HG03097 (cell line): ENCODE measurements around the gene AKAP11.
"Not testable (repeated sequence)": the region's sequence is repeated elsewhere in the genome, so short reads cannot be mapped to it uniquely, and the experiment has no call there.

ENCODE experiments used
- ATAC-seq: cut with Tn5 transposase; IDR thresholded peaks from one replicate; pipeline ENCODE4 v1.9.1; 2021; ENCODE audit not compliant: unreplicated experiment, low FRiP score

AKAP11 gene

GRCh38 chr13:42272115-42272803 is at the start of gene AKAP11:
Gene AKAP11 (plus strand): TSS chr13:42272152. CDS start chr13:42286349, 14,197 bp downstream.
- ATAC-seq, result peak; percentile 16

GRCh38 chr13:42223681-42224080 is 48.3 kb upstream of the AKAP11 start:
- ATAC-seq, result no peak

DNA sequence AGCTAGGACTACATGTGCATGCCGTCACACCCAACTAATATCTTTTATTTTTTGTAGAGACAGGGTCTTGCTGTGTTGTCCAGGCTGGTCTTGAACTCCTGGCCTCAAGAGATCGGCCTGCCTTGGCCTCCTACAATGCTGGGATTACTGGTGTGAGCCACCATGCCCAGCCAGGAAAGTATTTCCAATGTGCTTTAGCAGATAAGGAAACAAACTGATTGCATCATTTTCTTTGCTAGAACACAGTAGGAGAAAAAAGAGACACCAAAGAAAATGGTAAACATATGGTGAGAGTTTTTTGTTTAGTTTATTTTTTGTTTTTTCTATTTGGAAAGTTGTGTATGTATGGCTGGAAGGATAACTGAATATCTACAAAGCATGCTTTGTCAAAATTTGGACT is 46.9 kb upstream of the AKAP11 start:
- ATAC-seq, result no peak

DNA sequence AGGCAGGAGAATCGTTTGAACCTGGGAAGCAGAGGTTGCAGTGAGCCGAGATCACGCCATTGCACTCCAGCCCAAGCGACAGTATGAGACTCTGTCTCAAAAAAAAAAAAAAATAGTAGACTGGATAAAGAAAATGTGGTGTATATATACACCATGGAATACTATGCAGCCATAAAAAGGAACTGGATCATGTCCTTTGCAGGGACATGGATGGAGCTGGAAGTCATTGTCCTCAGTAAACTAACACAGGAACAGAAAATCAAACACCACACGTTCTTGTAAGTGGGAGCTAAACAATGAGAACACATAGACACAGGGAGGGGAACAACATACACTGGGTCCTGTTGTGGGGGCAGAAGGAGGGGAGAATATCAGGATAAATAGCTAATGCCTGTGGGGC is 45.2 kb upstream of the AKAP11 start:
- ATAC-seq, result not testable (repeated sequence)

GRCh38 chr13:42228527-42228926 is 43.4 kb upstream of the AKAP11 start:
- ATAC-seq, result no peak

GRCh38 chr13:42229287-42229686 is 42.7 kb upstream of the AKAP11 start:
- no peak for ATAC-seq

DNA sequence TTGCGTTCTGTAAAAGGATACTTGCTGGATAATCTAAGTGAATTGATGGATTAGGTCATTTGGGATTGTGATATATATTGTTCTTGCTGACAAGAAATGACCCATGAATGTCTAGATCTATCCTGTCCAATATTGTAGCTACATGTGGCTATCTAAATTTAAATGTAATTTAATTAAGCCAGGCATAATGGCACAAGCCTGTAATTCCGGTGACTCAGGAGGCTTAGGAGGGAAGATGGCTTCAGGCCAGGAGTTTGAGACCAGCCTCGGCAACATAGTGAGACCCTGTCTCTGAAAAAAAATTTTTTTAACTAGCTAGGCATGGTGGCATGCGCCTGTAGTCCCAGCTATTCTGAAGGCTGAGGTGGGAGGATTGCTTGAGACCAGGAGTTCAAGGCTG is 39.3 kb upstream of the AKAP11 start:
- ATAC-seq, result no peak

DNA sequence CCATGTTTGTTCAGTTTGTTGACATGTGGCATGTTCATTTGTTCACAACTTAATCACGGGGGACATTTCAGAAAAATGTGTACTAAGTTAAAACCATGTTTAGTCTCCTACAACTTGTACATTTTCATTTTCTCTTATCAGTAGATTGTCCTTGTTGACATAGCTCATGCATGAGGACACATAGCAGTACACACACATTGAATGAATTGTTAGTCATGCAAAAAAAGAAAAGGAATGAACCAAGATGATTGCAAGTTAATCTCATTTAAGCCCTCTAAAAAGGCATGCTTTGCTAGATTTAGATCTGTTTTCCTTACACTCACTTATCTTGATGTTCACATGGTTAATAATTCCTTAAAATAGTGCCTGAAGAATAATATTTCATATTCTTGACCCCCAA is 38.2 kb upstream of the AKAP11 start:
- no peak for ATAC-seq

DNA sequence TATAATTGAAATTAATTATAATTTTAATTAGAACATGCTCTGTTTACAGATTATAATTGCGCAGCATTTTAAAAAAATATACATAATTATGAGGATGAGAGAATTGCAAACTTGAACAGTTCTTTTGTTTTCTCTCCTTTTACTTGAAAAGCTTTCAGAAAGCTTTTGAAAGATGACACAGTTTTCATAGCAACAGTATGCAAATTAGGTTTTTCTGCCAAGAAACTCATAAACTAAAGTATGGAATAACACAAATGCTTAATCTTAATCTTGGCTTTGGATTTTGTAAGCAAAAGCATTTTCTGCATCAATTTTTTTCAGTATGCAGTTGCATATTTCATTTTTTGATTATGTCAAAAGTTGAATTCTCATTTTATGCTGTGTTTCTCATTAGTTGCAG is 32.8 kb upstream of the AKAP11 start:
- no peak for ATAC-seq

GRCh38 chr13:42239644-42240043 is 32.3 kb upstream of the AKAP11 start:
- ATAC-seq, result no peak

DNA sequence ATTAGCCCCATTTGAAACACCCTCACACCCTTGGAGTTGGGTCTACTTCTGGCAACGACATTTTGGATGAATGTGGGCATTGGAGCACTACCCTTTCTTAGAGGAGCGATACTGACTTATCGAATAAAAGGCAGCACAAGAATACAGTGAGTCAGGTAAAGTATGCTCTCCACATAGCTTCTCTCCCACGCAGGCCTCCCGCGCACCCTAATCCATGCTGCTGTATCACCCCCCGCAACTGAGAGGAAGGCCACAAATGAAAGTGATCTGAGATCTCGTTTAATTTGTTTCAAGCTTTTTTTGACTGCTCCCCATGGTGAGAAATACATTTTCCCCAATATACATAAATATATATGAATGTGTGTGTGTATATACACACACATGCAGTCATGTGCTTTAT is 25.4 kb upstream of the AKAP11 start:
- ATAC-seq, result no peak

DNA sequence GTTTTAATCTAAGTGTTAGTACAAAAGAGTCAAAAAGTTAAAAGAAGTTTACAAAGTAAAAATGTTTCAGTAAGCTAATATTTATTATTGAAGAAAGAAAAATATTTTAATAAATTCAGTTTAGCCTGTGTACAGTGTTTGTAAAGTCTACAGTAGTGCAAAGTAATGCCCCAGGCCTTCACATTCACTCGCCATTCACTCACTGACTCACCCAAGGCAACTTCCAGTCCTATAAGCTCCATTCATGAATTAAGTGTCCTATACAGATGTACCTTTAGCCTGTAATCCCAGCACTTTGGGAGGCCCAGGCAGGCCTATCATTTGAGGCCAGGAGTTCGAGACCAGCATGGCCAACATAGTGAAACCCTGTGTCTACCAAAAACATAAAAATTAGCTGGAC is 24.1 kb upstream of the AKAP11 start:
- ATAC-seq, result no peak

DNA sequence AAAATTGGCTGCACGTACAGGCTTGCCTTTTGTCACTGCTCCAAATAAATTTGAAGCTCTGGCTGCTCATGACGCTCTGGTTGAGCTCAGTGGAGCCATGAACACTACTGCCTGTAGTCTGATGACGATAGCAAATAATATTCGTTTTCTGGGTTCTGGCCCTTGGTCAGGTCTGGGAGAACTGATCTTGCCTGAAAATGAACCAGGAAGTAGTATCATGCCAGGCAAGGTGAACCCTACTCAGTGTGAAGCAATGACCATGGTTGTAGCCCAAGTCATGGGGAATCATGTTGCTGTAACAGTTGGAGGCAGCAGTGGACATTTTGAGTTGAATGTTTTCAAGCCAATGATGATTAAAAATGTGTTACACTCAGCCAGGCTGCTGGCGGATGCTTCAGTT is 16.1 kb upstream of the AKAP11 start:
- no peak for ATAC-seq

DNA sequence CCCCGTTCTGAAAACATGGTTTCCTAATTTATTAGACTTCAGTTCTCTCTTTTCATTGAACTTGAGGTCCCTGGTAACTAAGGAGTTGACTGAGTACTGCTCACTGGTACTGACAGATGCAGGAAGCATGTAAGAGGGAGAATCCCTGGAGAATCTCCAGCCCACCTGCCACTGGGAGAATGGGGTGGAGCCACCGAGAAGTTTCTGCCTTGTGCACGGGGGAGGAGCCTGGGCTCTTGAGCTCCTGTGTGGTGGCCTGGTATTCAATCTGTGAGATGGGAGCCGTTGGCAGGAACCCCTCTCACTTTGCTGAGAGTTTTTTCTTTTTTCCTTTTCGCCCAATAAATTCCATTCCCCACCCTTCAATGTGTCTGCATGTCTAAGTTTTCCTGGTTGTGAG is 13.2 kb upstream of the AKAP11 start:
- ATAC-seq, result no peak

DNA sequence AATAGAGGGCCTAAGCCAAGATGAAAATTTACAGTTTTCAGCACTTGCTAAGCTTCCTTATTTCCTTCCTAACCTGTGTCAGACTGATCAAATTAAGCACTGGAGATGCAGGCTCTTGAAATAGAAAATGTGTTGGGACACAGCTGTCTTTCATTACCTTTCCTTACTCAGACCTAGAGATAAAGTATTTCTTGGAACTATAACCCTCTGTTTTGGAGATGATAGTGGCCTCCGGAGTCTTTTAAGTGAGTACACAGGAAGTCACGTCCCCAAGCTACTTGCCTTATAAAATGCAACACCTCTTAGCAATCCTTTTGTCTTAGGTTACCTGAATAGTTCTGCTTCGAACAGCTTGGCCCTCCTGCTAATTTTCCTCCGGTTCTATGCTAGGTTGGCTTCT is 12.4 kb upstream of the AKAP11 start:
- no peak for ATAC-seq

GRCh38 chr13:42260903-42261654 is 10.9 kb upstream of the AKAP11 start:
- no peak for ATAC-seq

- no peak for ATAC-seq
Observed at GRCh38 chr13:42266473-42266872, 5.5 kb upstream of the AKAP11 start.

DNA sequence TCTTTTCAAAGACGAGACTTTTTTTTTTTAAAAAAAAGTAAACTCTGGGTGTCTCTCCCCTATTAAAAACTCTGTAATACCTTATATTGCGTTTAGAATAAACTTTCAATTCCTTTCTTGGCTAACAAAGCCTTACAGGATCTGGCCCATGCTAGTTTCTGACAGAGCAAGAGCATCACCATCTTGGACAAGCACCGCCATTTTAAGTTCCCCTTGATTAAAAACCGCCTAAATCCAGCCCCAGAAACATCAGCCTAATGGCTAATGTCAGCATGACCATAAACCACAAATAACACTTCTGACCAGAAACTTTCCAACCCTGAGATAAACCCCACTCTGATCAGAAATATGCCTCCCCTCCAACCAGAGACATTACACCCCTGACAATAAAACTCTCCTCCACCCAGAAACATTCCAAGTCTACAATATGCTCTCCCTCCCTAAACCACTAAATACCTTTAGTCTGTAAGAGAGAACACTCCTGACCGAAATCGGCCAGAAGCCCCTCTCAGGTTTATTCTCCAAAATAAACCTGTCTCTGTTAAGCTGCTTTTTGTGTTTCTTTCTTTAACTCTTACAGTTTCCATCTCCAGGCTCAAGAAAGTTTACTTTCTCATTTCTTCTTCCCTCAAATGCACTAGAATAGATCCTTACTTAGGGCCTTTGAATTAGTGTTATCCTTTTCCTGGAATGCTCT is 1.6 kb upstream of the AKAP11 start:
- no peak for ATAC-seq

GRCh38 chr13:42270857-42271215 is 1.1 kb upstream of the AKAP11 start:
- no peak for ATAC-seq

DNA sequence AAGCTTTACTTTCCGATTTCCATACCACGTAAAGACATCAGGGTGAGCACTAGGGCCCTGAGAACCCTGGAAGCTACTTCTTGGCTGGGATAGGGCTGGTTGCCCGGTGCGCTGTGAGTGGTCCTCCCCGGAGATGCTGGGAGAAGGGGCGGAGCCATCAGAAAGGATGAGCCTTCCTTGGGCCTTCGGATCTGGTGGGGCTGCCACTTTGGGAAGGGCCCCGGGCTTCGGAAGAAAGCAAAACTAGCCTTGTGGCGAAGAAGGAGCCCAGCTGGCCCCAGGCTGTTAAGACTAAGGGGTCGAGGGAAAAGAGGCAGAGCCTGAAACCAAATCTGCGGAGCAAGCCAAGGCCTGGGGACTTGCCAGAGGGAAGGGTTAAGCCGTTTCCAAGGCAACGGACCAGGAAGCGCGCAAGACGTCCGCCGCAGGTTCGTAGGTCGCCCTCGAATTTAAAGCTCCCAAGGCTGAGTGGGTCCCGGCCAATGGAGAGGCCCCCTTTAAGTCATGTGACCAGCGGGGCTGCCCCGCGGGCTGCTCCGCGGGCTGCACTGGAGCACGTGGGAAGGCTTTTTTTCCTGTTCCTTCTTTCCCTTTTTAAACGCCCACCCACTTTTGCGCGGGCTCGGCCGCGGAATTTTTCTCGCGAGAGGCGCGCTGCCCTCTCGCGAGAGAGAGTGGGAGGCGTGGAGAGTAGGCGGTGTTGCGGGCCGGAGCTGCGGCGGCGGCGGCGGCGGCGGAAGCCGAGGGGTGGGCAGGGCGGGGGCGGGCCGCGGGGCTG is 426 bp upstream of the AKAP11 start:
- ATAC-seq, result peak; percentile 88

DNA sequence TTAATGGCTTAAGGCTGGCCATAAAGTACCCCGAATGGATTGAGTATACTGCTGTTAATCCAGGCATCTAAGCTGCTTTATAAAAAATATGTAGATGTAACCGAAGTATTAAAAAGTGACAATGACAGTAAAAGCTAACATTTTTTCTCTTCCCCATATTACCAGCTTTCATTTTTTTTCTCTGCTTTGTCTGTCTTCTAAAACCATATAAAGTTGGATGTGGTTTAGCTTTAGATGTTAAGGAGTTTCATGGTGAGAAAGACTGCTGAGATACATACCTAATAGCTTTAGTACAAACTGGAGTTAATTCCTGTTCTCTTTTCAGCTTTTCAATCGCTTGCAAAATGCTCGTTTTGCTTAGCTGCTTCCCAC is 838 bp downstream of the AKAP11 start:
- ATAC-seq, result no peak
